HFF-Myc (cell line): ENCODE measurements around the gene PLBD1.
A peak's percentile ranks its signal among the peaks of the same experiment; 100 is the strongest.

Experiments used
- DNase-seq: peaks from one replicate; pipeline ENCODE4 v3.0.0-alpha.2; 2011; ENCODE audit warnings: low read depth; ENCODE audit errors: extremely low read depth
- H3K4me3 ChIP-seq: replicated peaks from 2 replicates; pipeline ENCODE4 v1.5.1; 2011; ENCODE audit warnings: low read depth, mild to moderate bottlenecking, control low read depth, low read length
- CTCF ChIP-seq: IDR thresholded peaks from 2 replicates; pipeline ENCODE4 v1.5.1; 2012; ENCODE audit warnings: mild to moderate bottlenecking, low read depth, low read length, control low read depth; ENCODE audit errors: missing control alignments

Gene PLBD1

GRCh38 chr12:14567351-14568162 lies at the start of gene PLBD1:
PLBD1 (minus strand) TSS chr12:14567883; CDS start chr12:14567696, 187 bp downstream.
- DNase-seq: no peak

GRCh38 chr12:14614704-14615121 lies 47.0 kb upstream of the PLBD1 start:
- H3K4me3 ChIP-seq: no peak overlapping the region
- no peak for TF ChIP-seq CTCF
- DNase-seq: no peak

More at GRCh38 chr12:14567351-14568162, at the start of gene PLBD1:
- peak within 1 kb of the TSS; percentile 30 for H3K4me3 ChIP-seq
- TF ChIP-seq CTCF: no peak

DNA sequence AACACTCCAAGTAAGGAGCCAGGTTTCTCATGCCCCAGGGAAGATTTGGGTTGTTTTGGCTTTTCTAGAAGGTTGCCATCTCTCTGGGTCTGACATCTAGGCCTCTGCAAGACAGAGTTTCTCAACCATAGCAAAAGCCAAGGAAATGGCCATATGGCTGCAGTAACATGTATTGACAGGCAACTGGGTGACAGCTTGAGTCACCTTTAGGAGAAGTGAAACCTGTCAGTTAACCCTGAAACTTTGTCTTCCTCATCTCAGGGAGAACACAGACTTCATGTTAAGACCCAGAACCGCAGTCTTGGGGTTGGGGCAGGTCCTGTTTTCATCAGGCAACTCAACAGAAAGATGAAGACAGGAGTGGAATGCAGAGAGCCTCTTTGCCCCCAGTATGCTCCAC lies 46.0 kb upstream of the PLBD1 start:
- no peak for TF ChIP-seq CTCF
- H3K4me3 ChIP-seq: no peak overlapping the region
- DNase-seq: no peak

DNA sequence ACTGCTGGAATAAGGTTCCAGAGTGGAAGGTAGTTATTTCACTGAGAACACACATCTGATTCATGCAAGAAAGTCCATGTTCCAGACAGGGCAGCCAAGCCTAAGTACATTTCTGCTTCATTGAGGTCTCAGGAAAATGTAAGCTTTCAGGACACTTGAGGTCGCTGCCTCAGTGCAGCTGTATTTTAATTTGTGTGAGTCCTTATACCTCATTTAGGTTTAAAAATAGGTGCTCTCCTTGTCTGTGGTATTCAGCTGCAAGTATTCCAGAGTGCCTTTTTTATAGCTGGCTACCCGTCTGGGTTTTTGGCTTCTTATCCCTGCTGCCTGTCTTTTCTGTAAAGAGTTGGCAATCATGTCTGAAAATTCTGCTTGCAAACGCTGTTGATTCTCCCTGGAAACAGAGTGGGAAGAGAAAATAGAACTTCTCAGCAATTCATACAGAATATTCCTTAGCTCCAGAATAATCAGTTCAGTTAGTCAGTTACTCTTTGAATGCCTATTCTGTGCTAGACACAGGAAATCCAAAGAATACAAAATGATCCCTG lies 45.3 kb upstream of the PLBD1 start:
- no peak for TF ChIP-seq CTCF
- DNase-seq: no peak
- no peak overlapping the region for H3K4me3 ChIP-seq

DNA sequence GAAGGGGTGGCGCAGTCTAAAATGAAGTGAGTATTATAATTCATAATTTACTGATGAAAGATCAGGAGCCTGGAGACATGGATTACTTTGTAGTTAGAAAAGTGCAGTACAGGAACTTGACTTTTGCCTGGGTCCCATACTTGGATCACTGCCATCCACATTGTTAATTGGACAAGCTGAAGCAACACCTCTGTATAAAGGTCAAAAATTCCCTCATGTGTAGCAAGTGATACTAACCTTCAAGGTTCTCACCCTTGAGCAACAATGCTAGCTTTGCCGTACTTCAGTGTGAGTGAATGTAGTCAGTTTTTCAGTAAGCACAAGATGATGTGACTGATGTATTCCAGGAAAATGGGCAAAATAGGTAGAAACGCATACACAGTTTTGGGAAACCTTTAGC lies 44.6 kb upstream of the PLBD1 start:
- no peak overlapping the region for H3K4me3 ChIP-seq
- no peak for TF ChIP-seq CTCF
- DNase-seq: no peak

DNA sequence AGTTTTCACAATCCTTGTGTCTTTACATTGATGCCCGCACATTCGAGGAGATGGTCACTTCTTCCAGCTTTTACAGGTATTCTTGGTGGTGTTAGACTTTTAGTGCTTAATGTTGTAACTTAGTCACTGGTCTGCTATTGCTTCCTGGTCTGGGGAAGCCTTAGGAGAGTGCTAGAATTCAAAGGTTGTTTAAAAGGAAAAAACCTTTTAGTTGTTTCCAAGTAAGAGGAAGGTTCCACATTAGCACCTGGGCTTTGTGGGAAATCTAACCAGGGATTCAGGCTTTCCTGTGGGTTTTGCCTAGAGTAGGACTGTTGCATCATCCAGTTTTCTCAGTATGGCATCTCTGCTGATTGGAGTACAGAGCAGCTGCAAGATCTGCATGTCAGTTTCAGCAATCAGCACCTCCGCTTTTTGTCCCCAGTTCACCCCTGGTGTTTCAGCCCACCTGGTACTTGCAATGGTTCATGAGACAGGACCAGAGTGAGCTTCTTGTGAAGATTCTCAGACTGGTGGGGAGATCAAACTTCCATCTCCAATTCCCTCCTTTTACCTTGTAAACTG lies 44.0 kb upstream of the PLBD1 start:
- TF ChIP-seq CTCF: no peak
- DNase-seq: no peak
- no peak overlapping the region for H3K4me3 ChIP-seq
